HG03354 (cell line): ENCODE measurements around the gene TMEM250.

Experiments used
- ATAC-seq: cut with Tn5 transposase; IDR thresholded peaks from one replicate; pipeline ENCODE4 v1.9.1; 2021; ENCODE audit warnings: mild to moderate bottlenecking; ENCODE audit not compliant: unreplicated experiment, poor library complexity, severe bottlenecking

Gene TMEM250

GRCh38 chr9:136098844-136099243 lies 19.8 kb downstream of the TMEM250 start:
- no peak for ATAC-seq

- ATAC-seq, result no peak
Observed at GRCh38 chr9:136098210-136098609, 20.5 kb downstream of the TMEM250 start.

GRCh38 chr9:136096505-136097001 lies 22.1 kb downstream of the TMEM250 start:
- no peak for ATAC-seq

- ATAC-seq, result no peak
Observed at GRCh38 chr9:136095070-136096058, 23.3 kb downstream of the TMEM250 start, which contains the start of gene NACC2. Gene NACC2 (minus strand): TSS chr9:136095289. CDS start chr9:136050521, 44,768 bp downstream.

GRCh38 chr9:136093995-136094881 lies 24.4 kb downstream of the TMEM250 start:
- ATAC-seq, result no peak

GRCh38 chr9:136093346-136093986 lies 25.2 kb downstream of the TMEM250 start:
- no peak for ATAC-seq

GRCh38 chr9:136092741-136093140 lies 25.9 kb downstream of the TMEM250 start:
- ATAC-seq, result no peak

- no peak for ATAC-seq
Observed at GRCh38 chr9:136092353-136092650, 26.4 kb downstream of the TMEM250 start.

- ATAC-seq, result no peak
Observed at GRCh38 chr9:136091582-136092352, 26.9 kb downstream of the TMEM250 start.

- no peak for ATAC-seq
Observed at GRCh38 chr9:136090768-136091581, 27.7 kb downstream of the TMEM250 start.

GRCh38 chr9:136090056-136090735 lies 28.5 kb downstream of the TMEM250 start:
- no peak for ATAC-seq

- no peak for ATAC-seq
Observed at GRCh38 chr9:136089697-136090045, 29.0 kb downstream of the TMEM250 start.

- no peak for ATAC-seq
Observed at GRCh38 chr9:136088939-136089696, 29.6 kb downstream of the TMEM250 start.

GRCh38 chr9:136088481-136088938 lies 30.2 kb downstream of the TMEM250 start:
- no peak for ATAC-seq

- no peak for ATAC-seq
Observed at GRCh38 chr9:136087741-136088480, 30.8 kb downstream of the TMEM250 start.

GRCh38 chr9:136086951-136087740 lies 31.5 kb downstream of the TMEM250 start:
- ATAC-seq, result no peak
